SK-N-SH (cell line): Measurements from ENCODE around the gene SMIM22. TPM values are rescaled to one million over a fixed set of nuclear protein-coding genes. Genes with fewer than 3 reads are reported as not detected.

Experiments
- CTCF ChIA-PET: fragments of 300-600, 350-600 bp; formaldehyde crosslinking; extraction: SDS; loops from one replicate; lab custom pipeline; 2021; lab: Yijun Ruan, JAX
- POLR2A ChIA-PET: fragments of 350-600 bp; sonication (Branson Sonifier 250); formaldehyde crosslinking; extraction: SDS; loops from one replicate; lab custom pipeline; 2020; ENCODE audit warnings: antibody characterized with exemption, inconsistent platforms; lab: Yijun Ruan, JAX
- DNase-seq: peaks from one replicate; pipeline ENCODE4 v3.0.0; 2012
- H2AFZ ChIP-seq: fragments of 200-600 bp; sonication (generic); 2 replicates; pipeline ENCODE4 v1.8.1; 2016; ENCODE audit warnings: antibody characterized with exemption, mild to moderate bottlenecking, low read depth
- H3F3A ChIP-seq: fragments of 200-600 bp; sonication (generic); replicated peaks from 2 replicates; pipeline ENCODE3; 2016; ENCODE audit warnings: antibody characterized with exemption, mild to moderate bottlenecking; ENCODE audit not compliant: insufficient read depth
- H3K27ac ChIP-seq, 2 experiments: fragments of 200-500 bp in 1 of 2; fragments of 200-600 bp in 1 of 2; sonication (Bioruptor generic) in 1 of 2; sonication (generic), shearing (Covaris generic) in 1 of 2; 2 replicates each; pipeline versions ENCODE4 v1.5.1 to v1.6.1; 2014 to 2016; ENCODE audit warnings: low read depth in 2 of 2, inconsistent platforms in 1 of 2, low read length in 1 of 2, mild to moderate bottlenecking in 1 of 2, mixed read lengths in 1 of 2
- H3K27me3 ChIP-seq: fragments of 200-600 bp; sonication (generic), shearing (Covaris generic); 2 replicates; pipeline ENCODE4 v1.6.1; 2016; ENCODE audit warnings: mixed run types; ENCODE audit not compliant: insufficient read depth
- H3K36me3 ChIP-seq, 2 experiments: fragments of 200-500 bp in 1 of 2; fragments of 200-600 bp in 1 of 2; sonication (Bioruptor generic) in 1 of 2; sonication (generic) in 1 of 2; replicated peaks in 1 of 2; 2 replicates each; pipeline versions ENCODE3 to v1.5.1; 2014 to 2016; ENCODE audit warnings: low read length in 1 of 2, mild to moderate bottlenecking in 1 of 2; ENCODE audit not compliant: insufficient read depth in 2 of 2, control insufficient read depth in 1 of 2
- H3K4me1 ChIP-seq, 2 experiments: fragments of 200-500 bp in 1 of 2; fragments of 200-600 bp in 1 of 2; sonication (Bioruptor generic) in 1 of 2; sonication (generic), shearing (Covaris generic) in 1 of 2; 2 replicates each; pipeline versions ENCODE4 v1.5.1 to v1.6.1; 2014 to 2016; ENCODE audit warnings: low read depth in 1 of 2, low read length in 1 of 2, mixed run types in 1 of 2; ENCODE audit not compliant: insufficient read depth in 2 of 2, control insufficient read depth in 1 of 2
- H3K4me2 ChIP-seq: fragments of 200-600 bp; sonication (generic), shearing (Covaris generic); 2 replicates; pipeline ENCODE4 v1.6.1; 2017; ENCODE audit warnings: mixed run types
- H3K4me3 ChIP-seq, 2 experiments: fragments of 200-500 bp in 1 of 2; fragments of 200-600 bp in 1 of 2; sonication (Bioruptor generic) in 1 of 2; sonication (generic), shearing (Covaris generic) in 1 of 2; 2 replicates each; pipeline versions ENCODE4 v1.5.1 to v1.8.1; 2014 to 2016; ENCODE audit warnings: low read depth in 2 of 2, inconsistent platforms in 1 of 2, low read length in 1 of 2, mild to moderate bottlenecking in 1 of 2, mixed read lengths in 1 of 2, moderate library complexity in 1 of 2
- H3K79me2 ChIP-seq: fragments of 200-600 bp; sonication (generic); 2 replicates; pipeline ENCODE4 v1.8.1; 2017; ENCODE audit warnings: mild to moderate bottlenecking; ENCODE audit not compliant: insufficient read depth
- H3K9ac ChIP-seq: fragments of 200-600 bp; sonication (generic); 2 replicates; pipeline ENCODE4 v1.6.1; 2017; ENCODE audit warnings: mixed run types
- H3K9me2 ChIP-seq: fragments of 200-600 bp; sonication (generic); 2 replicates; pipeline ENCODE4 v1.6.1; 2017; ENCODE audit warnings: mixed run types
- H3K9me3 ChIP-seq: fragments of 200-600 bp; sonication (generic); 2 replicates; pipeline ENCODE4 v1.6.1; 2017; ENCODE audit warnings: mixed run types, mild to moderate bottlenecking, moderate library complexity
- H4K20me1 ChIP-seq: fragments of 200-600 bp; sonication (generic); 2 replicates; pipeline ENCODE4 v1.6.1; 2017; ENCODE audit warnings: mild to moderate bottlenecking, mixed run types; ENCODE audit not compliant: insufficient read depth
- CHD2 ChIP-seq: fragments of 150-350 bp; IDR thresholded peaks from 2 replicates; pipeline ENCODE4 v1.6.1; 2018; ENCODE audit warnings: low read length; ENCODE audit not compliant: partially characterized antibody
- ELF1 ChIP-seq: IDR thresholded peaks from 2 replicates; pipeline ENCODE4 v1.4.0; 2012
- EZH2phosphoT487 ChIP-seq: fragments of 200-600 bp; sonication (generic); IDR thresholded peaks from 2 replicates; pipeline ENCODE4 v1.6.1; 2017; ENCODE audit warnings: low read depth, mixed run types, mild to moderate bottlenecking, antibody characterized with exemption, moderate library complexity, borderline replicate concordance
- FOXM1 ChIP-seq: IDR thresholded peaks from 2 replicates; pipeline ENCODE4 v1.4.0; 2012; ENCODE audit warnings: low read depth, mild to moderate bottlenecking
- GATA2 ChIP-seq: sonication (generic); formaldehyde crosslinking; IDR thresholded peaks from 2 replicates; pipeline ENCODE4 v1.5.0; 2020; ENCODE audit warnings: mild to moderate bottlenecking, missing genetic modification reagents
- JUND ChIP-seq: IDR thresholded peaks from 2 replicates; pipeline ENCODE4 v1.4.0; 2012
- MAX ChIP-seq: IDR thresholded peaks from 2 replicates; pipeline ENCODE4 v1.4.0; 2012; ENCODE audit warnings: low read depth
- NRF1 ChIP-seq: IDR thresholded peaks from 2 replicates; pipeline ENCODE4 v1.6.1; 2012; ENCODE audit warnings: low read depth, mild to moderate bottlenecking, low read length
- RAD21 ChIP-seq: IDR thresholded peaks from 2 replicates; pipeline ENCODE4 v1.6.1; 2012; ENCODE audit warnings: mild to moderate bottlenecking, low read length
- RFX5 ChIP-seq: IDR thresholded peaks from 2 replicates; pipeline ENCODE4 v1.6.1; 2012; ENCODE audit warnings: mild to moderate bottlenecking, improper control_type of control experiment, low read length
- RXRA ChIP-seq: IDR thresholded peaks from 2 replicates; pipeline ENCODE4 v1.4.0; 2012; ENCODE audit warnings: low read depth, mild to moderate bottlenecking, borderline replicate concordance
- SIN3A ChIP-seq: IDR thresholded peaks from 2 replicates; pipeline ENCODE4 v1.6.1; 2012; ENCODE audit warnings: low read depth, mild to moderate bottlenecking, low read length, moderate library complexity, borderline replicate concordance
- TAF1 ChIP-seq: IDR thresholded peaks from 2 replicates; pipeline ENCODE4 v1.6.1; 2012; ENCODE audit warnings: low read depth, mild to moderate bottlenecking, low read length, moderate library complexity, borderline replicate concordance
- TEAD4 ChIP-seq: IDR thresholded peaks from 2 replicates; pipeline ENCODE4 v1.4.0; 2012; ENCODE audit warnings: mild to moderate bottlenecking, borderline replicate concordance; ENCODE audit not compliant: insufficient read depth
- ZBTB33 ChIP-seq: IDR thresholded peaks from 2 replicates; pipeline ENCODE4 v1.4.0; 2012; ENCODE audit warnings: low read depth, borderline replicate concordance
- WGBS: methylation state at CpG from one replicate; pipeline ENCODE4 v1.1.6; 2017; ENCODE audit warnings: low lambda C conversion rate; 5-methylcytosine and 5-hydroxymethylcytosine counted together
- polyA plus RNA-seq, 3 experiments: library from polyadenylated mRNA; depleted of rRNA; stranded (reverse); fragments of >200 nt; gene quantifications; 2 replicates each; pipeline ENCODE4 v1.2.3, GENCODE V29; 2012
- TF ChIP-seq, protein P1 (sequence below): IDR thresholded peaks from 2 replicates; pipeline ENCODE4 v1.6.1; 2012; ENCODE audit warnings: mild to moderate bottlenecking, low read depth, low read length, moderate library complexity

The SMIM22 gene
- polyA plus RNA-seq, 1 of the 3 experiments (the other 2 are of a cell fraction) = not detected

GRCh38 chr16:4832698-4833343 is 37.7 kb downstream of the SMIM22 start:
- Histone ChIP-seq H3K9ac (no peak overlapping the region), H3F3A (peaks cover 4% of the 10 kb centered on the region), H3K4me1 (peaks cover 0 to 2% of the 10 kb centered on the region in 2 experiments; a peak in 1 of 4 replicates), H3K79me2 (peaks cover 28% of the 10 kb centered on the region), H3K4me2 (no peak overlapping the region), H3K9me3 (no peaks in the 10 kb centered on the region), H3K27me3 (no peaks in the 10 kb centered on the region), H3K36me3 (peaks cover 31 to 57% of the 10 kb centered on the region in 2 experiments), H3K27ac (no peak overlapping the region), H4K20me1 (0 out of 2 replicates have a peak, but pooled peaks cover 7% of the 10 kb centered on the region), H2AFZ (no peak overlapping the region), H3K9me2 (no peaks in the 10 kb centered on the region), H3K4me3 (no peak overlapping the region)
- TF ChIP-seq EZH2phosphoT487 (no peak), SIN3A (no peak), CHD2 (no peak), FOXM1 (no peak), GATA2 (CRISPR knock-in tag) (no peak), NRF1 (no peak), ELF1 (no peak), TAF1 (no peak)
- TF ChIP-seq, protein P1, sequence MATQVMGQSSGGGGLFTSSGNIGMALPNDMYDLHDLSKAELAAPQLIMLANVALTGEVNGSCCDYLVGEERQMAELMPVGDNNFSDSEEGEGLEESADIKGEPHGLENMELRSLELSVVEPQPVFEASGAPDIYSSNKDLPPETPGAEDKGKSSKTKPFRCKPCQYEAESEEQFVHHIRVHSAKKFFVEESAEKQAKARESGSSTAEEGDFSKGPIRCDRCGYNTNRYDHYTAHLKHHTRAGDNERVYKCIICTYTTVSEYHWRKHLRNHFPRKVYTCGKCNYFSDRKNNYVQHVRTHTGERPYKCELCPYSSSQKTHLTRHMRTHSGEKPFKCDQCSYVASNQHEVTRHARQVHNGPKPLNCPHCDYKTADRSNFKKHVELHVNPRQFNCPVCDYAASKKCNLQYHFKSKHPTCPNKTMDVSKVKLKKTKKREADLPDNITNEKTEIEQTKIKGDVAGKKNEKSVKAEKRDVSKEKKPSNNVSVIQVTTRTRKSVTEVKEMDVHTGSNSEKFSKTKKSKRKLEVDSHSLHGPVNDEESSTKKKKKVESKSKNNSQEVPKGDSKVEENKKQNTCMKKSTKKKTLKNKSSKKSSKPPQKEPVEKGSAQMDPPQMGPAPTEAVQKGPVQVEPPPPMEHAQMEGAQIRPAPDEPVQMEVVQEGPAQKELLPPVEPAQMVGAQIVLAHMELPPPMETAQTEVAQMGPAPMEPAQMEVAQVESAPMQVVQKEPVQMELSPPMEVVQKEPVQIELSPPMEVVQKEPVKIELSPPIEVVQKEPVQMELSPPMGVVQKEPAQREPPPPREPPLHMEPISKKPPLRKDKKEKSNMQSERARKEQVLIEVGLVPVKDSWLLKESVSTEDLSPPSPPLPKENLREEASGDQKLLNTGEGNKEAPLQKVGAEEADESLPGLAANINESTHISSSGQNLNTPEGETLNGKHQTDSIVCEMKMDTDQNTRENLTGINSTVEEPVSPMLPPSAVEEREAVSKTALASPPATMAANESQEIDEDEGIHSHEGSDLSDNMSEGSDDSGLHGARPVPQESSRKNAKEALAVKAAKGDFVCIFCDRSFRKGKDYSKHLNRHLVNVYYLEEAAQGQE = no peak
- ChIA-PET CTCF (interaction anchor here (1.4 kb wide), 1 partner anchor 123 kb away, joined by 4 read pairs; no protein-coding TSS in a partner anchor), POLR2A (no interaction called here)
- no peak for DNase-seq
- 90% methylated on average over 6 of the region's 6 CpGs for WGBS

DNA sequence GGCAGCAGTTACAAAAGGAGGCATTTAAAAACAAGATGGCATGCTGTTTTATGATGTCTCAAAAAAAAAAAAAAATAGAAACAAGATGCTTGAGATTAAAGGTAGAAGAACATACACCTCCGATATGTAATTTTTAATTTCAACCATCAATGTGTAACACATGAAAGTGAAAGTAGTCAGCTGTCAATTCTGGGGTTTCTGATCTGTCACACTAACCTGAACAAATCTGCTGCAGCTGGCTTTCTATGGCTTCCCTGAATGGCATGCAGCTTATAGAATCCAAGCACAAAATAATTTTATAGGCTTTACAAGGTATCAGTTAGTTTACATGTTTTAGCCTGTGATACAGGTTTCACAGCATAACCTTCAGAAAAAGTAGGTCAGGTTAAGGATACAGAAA is 38.4 kb downstream of the SMIM22 start:
- Histone ChIP-seq H4K20me1 (0 out of 2 replicates have a peak, but pooled peaks cover 7% of the 10 kb centered on the region), H3K27me3 (no peaks in the 10 kb centered on the region), H3K4me1 (peaks cover 0 to 2% of the 10 kb centered on the region in 2 experiments; a peak in 1 of 4 replicates), H3K79me2 (peaks cover 34% of the 10 kb centered on the region), H3K4me2 (no peak overlapping the region), H3K27ac (no peak overlapping the region), H3F3A (peaks cover 4% of the 10 kb centered on the region), H3K36me3 (peaks cover 25 to 57% of the 10 kb centered on the region in 2 experiments), H3K9me3 (no peaks in the 10 kb centered on the region), H2AFZ (no peak overlapping the region), H3K9me2 (no peaks in the 10 kb centered on the region), H3K4me3 (no peak overlapping the region), H3K9ac (no peak overlapping the region)
- WGBS = 100% methylated on average over 1 of the region's 1 CpG
- ChIA-PET CTCF (interaction anchor here (0.9 to 1.4 kb wide), 2 partner anchors 8 to 123 kb away, joined by 3 to 4 read pairs; no protein-coding TSS in a partner anchor), POLR2A (interaction anchor here (0.7 kb wide), 1 partner anchor 403 kb away, joined by 3 read pairs; no protein-coding TSS in a partner anchor)
- TF ChIP-seq GATA2 (CRISPR knock-in tag) (no peak), RFX5 (no peak), JUND (no peak), ELF1 (no peak), TEAD4 (no peak), RXRA (no peak), ZBTB33 (no peak), RAD21 (no peak), MAX (no peak)
- no peak for DNase-seq
